Measurements from ENCODE around the gene KCTD17. TPM values are rescaled to one million over a fixed set of nuclear protein-coding genes. Genes with fewer than 3 reads are reported as not detected.

Gene KCTD17
- total RNA-seq, 2 experiments from 2014 or later = 17.3 to 17.9 TPM

GRCh38 chr22:37045958-37046357, 5.6 kb upstream of the KCTD17 start:
- intact Hi-C loops (cut with DNase I, micrococcal nuclease) = no loop called here

DNA sequence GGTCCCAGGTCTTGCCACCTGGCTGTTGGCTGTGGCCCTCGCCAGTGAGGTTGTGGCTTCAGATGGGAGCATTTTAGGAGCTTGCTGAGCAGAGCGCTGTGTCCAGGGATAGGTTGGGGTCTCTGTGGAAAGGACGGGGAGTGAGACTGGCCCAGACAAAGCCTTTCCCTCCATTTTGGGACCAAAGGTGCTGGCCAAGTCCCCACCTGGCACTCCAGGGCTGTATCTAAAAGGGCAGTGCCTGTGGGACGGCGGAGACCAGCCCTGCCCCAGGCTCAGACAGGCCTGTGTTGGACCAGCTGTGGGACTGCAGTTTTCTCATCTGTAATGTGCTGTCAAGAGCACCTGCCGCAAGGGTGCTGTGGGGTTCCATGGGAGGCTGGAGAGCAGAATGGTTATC, 5.0 kb upstream of the KCTD17 start:
- Mint-ChIP-seq H3K36me3 (ENCODE audit: low read depth) (no peaks in the 10 kb centered on the region), H3K27me3 (no peaks in the 10 kb centered on the region), H3K4me1 (ENCODE audit: low read depth) (no peaks in the 10 kb centered on the region), H3K9me3 (no peaks in the 10 kb centered on the region), H3K27ac (no peak overlapping the region), H3K4me3 (no peak overlapping the region)
- H3K4me1 ChIP-seq (ENCODE audit: insufficient read depth, low read length) = peaks cover 9% of the 10 kb centered on the region
- no peaks in the 10 kb centered on the region for H3K9me3 ChIP-seq (ENCODE audit: control insufficient read depth in 1 of 2, insufficient read depth in 1 of 2, low read length in 2 of 2)
- ChIA-PET CTCF (interaction anchor here (0.7 to 1.9 kb wide), 2 partner anchors 120 to 153 kb away, joined by 4 to 8 read pairs; no protein-coding TSS in a partner anchor), POLR2A (no interaction called here)
- H3K27ac ChIP-seq (ENCODE audit: low read depth in 1 of 2, low read length in 2 of 2) = no peak overlapping the region
- intact Hi-C loops (cut with DNase I, micrococcal nuclease) = no loop called here
- no peak overlapping the region for H3K4me3 ChIP-seq (ENCODE audit: low read length)
- ATAC-seq (ENCODE audit: poor library complexity) = no peak
- no peak for DNase-seq
- H3K27me3 ChIP-seq (ENCODE audit: control insufficient read depth in 1 of 2, insufficient read depth in 2 of 2, low read length in 2 of 2) = no peaks in the 10 kb centered on the region
- no peak for TF ChIP-seq CTCF (IDR thresholded peaks at IDR 0.05)
- H3K36me3 ChIP-seq (ENCODE audit: insufficient read depth, low read length) = no peaks in the 10 kb centered on the region

More at GRCh38 chr22:37045958-37046357, 5.6 kb upstream of the KCTD17 start:
- H3K4me3 ChIP-seq (ENCODE audit: low read length) = no peak overlapping the region
- H3K27ac Mint-ChIP-seq = no peak overlapping the region
- H3K27me3 Mint-ChIP-seq = no peaks in the 10 kb centered on the region
- ATAC-seq (ENCODE audit: poor library complexity) (no peak), DNase-seq (peak in 1 of 14 experiments; percentile 40)
- POLR2A ChIA-PET = no interaction called here
- no peaks in the 10 kb centered on the region for H3K36me3 ChIP-seq (ENCODE audit: insufficient read depth, low read length)
- no peaks in the 10 kb centered on the region for H3K9me3 ChIP-seq (ENCODE audit: control insufficient read depth in 1 of 2, insufficient read depth in 1 of 2, low read length in 2 of 2)
- no peak overlapping the region for H3K4me3 Mint-ChIP-seq
- H3K4me1 Mint-ChIP-seq (ENCODE audit: low read depth) = no peaks in the 10 kb centered on the region
- H3K27me3 ChIP-seq (ENCODE audit: control insufficient read depth in 1 of 2, insufficient read depth in 2 of 2, low read length in 2 of 2) = no peaks in the 10 kb centered on the region
- H3K9me3 Mint-ChIP-seq = no peaks in the 10 kb centered on the region
- peak; percentile 19 for TF ChIP-seq CTCF (IDR thresholded peaks at IDR 0.05)
- H3K4me1 ChIP-seq (ENCODE audit: insufficient read depth, low read length) = peaks cover 5% of the 10 kb centered on the region
- H3K36me3 Mint-ChIP-seq (ENCODE audit: low read depth) = no peaks in the 10 kb centered on the region
- no peak overlapping the region for H3K27ac ChIP-seq (ENCODE audit: low read depth in 1 of 2, low read length in 2 of 2)
- CTCF ChIA-PET = interaction anchor here (0.7 to 1.9 kb wide), 3 partner anchors 24 to 154 kb away, joined by 4 to 8 read pairs (median 4); no protein-coding TSS in a partner anchor

DNA sequence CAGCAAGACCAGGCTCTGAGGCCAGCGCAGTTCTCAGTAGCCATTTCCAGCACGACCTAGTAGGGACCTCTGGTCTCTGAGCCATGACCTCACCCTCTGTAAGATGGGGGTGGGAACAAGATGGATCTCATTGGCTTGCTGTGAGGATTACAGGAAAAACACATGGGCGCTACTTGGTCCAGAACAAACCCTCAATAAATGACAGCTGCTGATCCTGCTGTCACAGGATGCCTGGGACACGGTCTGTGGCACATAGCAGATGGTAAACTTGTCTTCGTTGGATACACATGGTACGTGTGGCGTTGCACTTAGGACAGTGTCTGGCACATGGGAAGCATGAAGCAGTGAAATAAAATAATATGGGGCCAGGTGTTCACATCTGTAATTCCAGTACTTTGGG, 4.5 kb upstream of the KCTD17 start:
- H3K27me3 ChIP-seq (ENCODE audit: control insufficient read depth in 1 of 2, insufficient read depth in 2 of 2, low read length in 2 of 2) = no peaks in the 10 kb centered on the region
- H3K4me1 ChIP-seq (ENCODE audit: insufficient read depth, low read length) = peaks cover 10% of the 10 kb centered on the region
- no peak overlapping the region for H3K4me3 ChIP-seq (ENCODE audit: low read length)
- POLR2A ChIA-PET = no interaction called here
- H3K36me3 ChIP-seq (ENCODE audit: insufficient read depth, low read length) = no peaks in the 10 kb centered on the region
- H3K4me3 Mint-ChIP-seq = no peak overlapping the region
- H3K27ac Mint-ChIP-seq = no peak overlapping the region
- no peaks in the 10 kb centered on the region for H3K4me1 Mint-ChIP-seq (ENCODE audit: low read depth)
- no peaks in the 10 kb centered on the region for H3K36me3 Mint-ChIP-seq (ENCODE audit: low read depth)
- H3K9me3 Mint-ChIP-seq = no peaks in the 10 kb centered on the region
- intact Hi-C loops (cut with DNase I, micrococcal nuclease) = no loop called here
- no peaks in the 10 kb centered on the region for H3K9me3 ChIP-seq (ENCODE audit: control insufficient read depth in 1 of 2, insufficient read depth in 1 of 2, low read length in 2 of 2)
- no peak for TF ChIP-seq CTCF (IDR thresholded peaks at IDR 0.05)
- H3K27ac ChIP-seq (ENCODE audit: low read depth in 1 of 2, low read length in 2 of 2) = no peak overlapping the region
- CTCF ChIA-PET = no interaction called here
- DNase-seq (no peak), ATAC-seq (ENCODE audit: poor library complexity) (no peak)
- H3K27me3 Mint-ChIP-seq = no peaks in the 10 kb centered on the region
